Measurements from ENCODE around the gene GCLM. TPM values are rescaled to one million over a fixed set of nuclear protein-coding genes. Genes with fewer than 3 reads are reported as not detected.
"Not testable (repeated sequence)": the region's sequence is repeated elsewhere in the genome, so short reads cannot be mapped to it uniquely, and the experiment has no call there.

Gene GCLM
- total and polyA plus RNA-seq, 12 donors, result 3.9 to 81.3 (median 30.0) TPM

DNA sequence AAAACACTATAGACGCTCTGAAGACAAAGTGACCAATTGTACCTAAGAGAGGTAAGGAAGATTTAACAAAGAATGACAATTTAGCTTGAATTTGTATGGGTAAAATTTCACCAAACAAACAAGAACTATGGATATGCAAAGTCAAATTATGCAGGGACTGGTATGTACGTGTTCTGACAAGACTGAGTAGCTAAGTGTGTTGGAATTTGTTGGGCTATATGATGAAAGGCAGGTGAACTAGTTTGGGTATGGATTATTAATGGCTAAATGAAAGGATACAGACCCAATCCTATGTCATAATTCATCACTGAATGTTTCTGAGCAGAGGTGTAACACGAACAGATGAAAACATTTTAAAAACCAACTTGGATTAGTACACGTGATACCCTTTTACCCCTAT is 37.9 kb downstream of the GCLM start:
- Histone ChIP-seq H3K4me1 (replicated peaks in 1 of 2) (peaks cover 0 to 4% of the 10 kb centered on the region in 2 donors), H3K36me3 (replicated peaks in 1 of 2) (peaks cover 0 to 76% of the 10 kb centered on the region in 2 donors), H3K9me3 (replicated peaks in 1 of 3) (no peaks in the 10 kb centered on the region), H3K27ac (no peak overlapping the region), H3K27me3 (no peaks in the 10 kb centered on the region), H3K4me3 (no peak overlapping the region)
- WGBS, 4 donors, result 67 to 79% (median 68%) methylated on average over 4 of the region's 4 CpGs
- TF ChIP-seq, protein P1, sequence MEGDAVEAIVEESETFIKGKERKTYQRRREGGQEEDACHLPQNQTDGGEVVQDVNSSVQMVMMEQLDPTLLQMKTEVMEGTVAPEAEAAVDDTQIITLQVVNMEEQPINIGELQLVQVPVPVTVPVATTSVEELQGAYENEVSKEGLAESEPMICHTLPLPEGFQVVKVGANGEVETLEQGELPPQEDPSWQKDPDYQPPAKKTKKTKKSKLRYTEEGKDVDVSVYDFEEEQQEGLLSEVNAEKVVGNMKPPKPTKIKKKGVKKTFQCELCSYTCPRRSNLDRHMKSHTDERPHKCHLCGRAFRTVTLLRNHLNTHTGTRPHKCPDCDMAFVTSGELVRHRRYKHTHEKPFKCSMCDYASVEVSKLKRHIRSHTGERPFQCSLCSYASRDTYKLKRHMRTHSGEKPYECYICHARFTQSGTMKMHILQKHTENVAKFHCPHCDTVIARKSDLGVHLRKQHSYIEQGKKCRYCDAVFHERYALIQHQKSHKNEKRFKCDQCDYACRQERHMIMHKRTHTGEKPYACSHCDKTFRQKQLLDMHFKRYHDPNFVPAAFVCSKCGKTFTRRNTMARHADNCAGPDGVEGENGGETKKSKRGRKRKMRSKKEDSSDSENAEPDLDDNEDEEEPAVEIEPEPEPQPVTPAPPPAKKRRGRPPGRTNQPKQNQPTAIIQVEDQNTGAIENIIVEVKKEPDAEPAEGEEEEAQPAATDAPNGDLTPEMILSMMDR (IDR thresholded peaks at IDR 0.05), result no peak
- TF ChIP-seq POLR2A (IDR thresholded peaks at IDR 0.05), result no peak
- intact Hi-C loops (cut with DNase I), result no loop called here
- DNase-seq, result no peak

DNA sequence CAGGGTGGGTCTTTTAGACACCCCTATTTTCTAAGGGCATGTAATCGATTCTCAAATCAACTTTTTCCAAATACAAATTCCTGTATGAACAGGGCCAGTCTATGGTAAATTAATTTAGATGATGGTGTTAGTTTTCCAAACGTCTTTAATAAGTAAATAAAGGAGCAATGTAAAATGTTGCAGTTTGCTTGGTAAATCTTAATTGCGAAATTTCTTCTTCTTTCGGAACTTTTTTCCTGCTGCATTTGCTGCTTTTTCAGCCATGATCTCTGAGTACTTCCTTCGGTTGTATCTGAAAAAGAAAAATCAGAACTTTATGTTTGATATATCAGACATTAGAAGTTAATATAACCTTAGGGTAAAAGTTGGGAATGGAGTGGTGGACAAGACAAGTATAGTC is 39.6 kb downstream of the GCLM start:
- WGBS, 4 donors, result 87 to 89% (median 89%) methylated on average over 5 of the region's 5 CpGs
- no peak overlapping the region for H3K4me3 ChIP-seq
- H3K9me3 ChIP-seq (replicated peaks in 1 of 3), result no peaks in the 10 kb centered on the region
- no peaks in the 10 kb centered on the region for H3K27me3 ChIP-seq
- H3K36me3 ChIP-seq (replicated peaks in 1 of 2), result peaks cover 0 to 66% of the 10 kb centered on the region in 2 donors
- H3K27ac ChIP-seq, result no peak overlapping the region
- intact Hi-C loops (cut with DNase I), result no loop called here
- no peaks in the 10 kb centered on the region for H3K4me1 ChIP-seq (replicated peaks in 1 of 2)
- TF ChIP-seq, protein P1 (IDR thresholded peaks at IDR 0.05), result no peak
- no peak for DNase-seq

DNA sequence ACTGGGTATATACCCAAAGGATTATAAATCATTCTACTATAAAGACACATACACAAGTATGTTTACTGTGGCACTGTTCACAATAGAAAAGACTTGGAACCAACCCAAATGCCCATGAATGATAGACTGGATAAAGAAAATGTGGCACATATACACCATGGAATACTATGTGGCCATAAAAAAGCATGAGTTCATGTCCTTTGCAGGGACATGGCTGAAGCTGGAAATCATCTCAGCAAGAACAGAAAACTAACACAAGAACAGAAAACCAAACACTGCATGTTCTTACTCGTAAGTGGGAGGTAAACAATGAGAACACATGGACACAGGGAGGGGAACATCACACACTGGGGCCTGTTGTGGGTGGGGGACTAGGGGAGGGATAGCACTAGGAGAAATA is 40.7 kb downstream of the GCLM start:
- WGBS, 4 donors, result 98 to 100% (median 100%) methylated on average over 1 of the region's 1 CpG
- H3K27me3 ChIP-seq; DNase-seq; H3K27ac ChIP-seq; H3K4me3 ChIP-seq; H3K9me3 ChIP-seq (replicated peaks in 1 of 3); intact Hi-C loops (cut with DNase I); H3K4me1 ChIP-seq (replicated peaks in 1 of 2): not testable (repeated sequence)
- H3K36me3 ChIP-seq (replicated peaks in 1 of 2), result peaks cover 0 to 55% of the 10 kb centered on the region in 2 donors

DNA sequence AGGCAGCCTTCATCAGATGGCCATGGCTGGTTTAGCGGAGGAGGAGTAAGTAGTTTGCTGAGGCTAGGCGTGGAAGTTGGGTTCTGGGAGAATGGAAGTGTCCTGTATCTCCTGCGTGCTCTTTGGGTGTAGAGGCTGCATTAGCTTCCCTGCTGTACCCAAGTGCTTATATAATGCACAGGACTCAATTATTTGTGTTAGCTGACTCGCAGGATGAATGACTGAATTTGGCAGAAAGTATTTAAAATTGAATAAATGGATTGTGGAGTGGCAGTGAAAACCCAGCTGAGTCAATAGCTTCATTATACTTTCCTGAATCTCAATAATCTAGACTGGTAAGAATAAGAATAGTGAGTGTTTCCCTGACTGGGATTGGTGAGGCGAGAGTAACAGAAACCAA is 44.0 kb downstream of the GCLM start:
- TF ChIP-seq, protein P1 (IDR thresholded peaks at IDR 0.05), result no peak
- no peak for TF ChIP-seq POLR2A (IDR thresholded peaks at IDR 0.05)
- intact Hi-C loops (cut with DNase I), result no loop called here
- Histone ChIP-seq H3K9me3 (replicated peaks in 1 of 3) (no peaks in the 10 kb centered on the region), H3K36me3 (replicated peaks in 1 of 2) (peaks cover 0 to 22% of the 10 kb centered on the region in 2 donors), H3K4me3 (no peak overlapping the region), H3K4me1 (replicated peaks in 1 of 2) (no peaks in the 10 kb centered on the region), H3K27ac (no peak overlapping the region), H3K27me3 (no peaks in the 10 kb centered on the region)
- no peak for DNase-seq
- WGBS, 4 donors, result 91 to 94% (median 92%) methylated on average over 5 of the region's 5 CpGs

DNA sequence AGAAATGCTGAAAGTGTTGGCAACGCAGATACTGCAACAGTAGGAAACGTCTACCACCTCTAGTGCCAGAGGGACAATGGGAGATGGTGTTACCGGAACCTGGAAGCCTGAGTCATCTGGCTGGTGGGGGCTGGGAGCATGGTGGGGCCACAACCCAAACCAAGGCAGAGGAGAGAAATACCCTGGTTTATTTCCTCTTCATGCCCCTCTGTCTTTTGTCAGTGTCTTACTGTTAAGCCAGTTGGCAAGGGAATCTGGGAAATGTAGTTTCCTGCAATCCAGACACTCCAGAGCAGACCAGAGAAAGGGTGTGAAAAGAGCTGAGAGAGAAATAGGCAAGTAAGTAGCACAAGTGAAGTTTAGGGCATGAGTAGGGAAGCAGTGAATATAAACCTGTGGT is 45.1 kb downstream of the GCLM start:
- Histone ChIP-seq H3K4me3 (no peak overlapping the region), H3K9me3 (replicated peaks in 1 of 3) (no peaks in the 10 kb centered on the region), H3K27ac (no peak overlapping the region), H3K4me1 (replicated peaks in 1 of 2) (no peaks in the 10 kb centered on the region), H3K27me3 (no peaks in the 10 kb centered on the region), H3K36me3 (replicated peaks in 1 of 2) (peaks cover 0 to 11% of the 10 kb centered on the region in 2 donors)
- DNase-seq, result no peak
- no peak for TF ChIP-seq POLR2A (IDR thresholded peaks at IDR 0.05)
- TF ChIP-seq, protein P1 (IDR thresholded peaks at IDR 0.05), result no peak
- WGBS, 4 donors, result 55 to 81% (median 66%) methylated on average over 3 of the region's 3 CpGs
- intact Hi-C loops (cut with DNase I), result no loop called here

DNA sequence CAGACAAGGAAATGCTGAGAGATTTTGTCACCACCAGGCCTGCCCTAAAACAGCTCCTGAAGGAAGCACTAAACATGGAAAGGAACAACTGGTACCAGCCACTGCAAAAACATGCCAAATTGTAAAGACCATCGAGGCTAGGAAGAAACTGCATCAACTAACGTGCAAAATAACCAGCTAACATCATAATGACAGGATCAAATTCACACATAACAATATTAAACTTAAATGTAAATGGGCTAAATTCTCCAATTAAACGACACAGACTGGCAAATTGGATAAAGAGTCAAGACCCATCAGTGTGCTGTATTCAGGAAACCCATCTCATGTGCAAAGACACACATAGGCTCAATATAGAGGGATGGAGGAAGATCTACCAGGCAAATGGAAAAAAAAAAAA is 51.6 kb downstream of the GCLM start:
- H3K27ac ChIP-seq; H3K4me1 ChIP-seq (replicated peaks in 1 of 2); H3K36me3 ChIP-seq (replicated peaks in 1 of 2); H3K27me3 ChIP-seq; H3K4me3 ChIP-seq; H3K9me3 ChIP-seq (replicated peaks in 1 of 3); intact Hi-C loops (cut with DNase I); DNase-seq: not testable (repeated sequence)
- 57 to 66% (median 65%) methylated on average over 2 to 3 of the region's 3 CpGs for WGBS, 4 donors

DNA sequence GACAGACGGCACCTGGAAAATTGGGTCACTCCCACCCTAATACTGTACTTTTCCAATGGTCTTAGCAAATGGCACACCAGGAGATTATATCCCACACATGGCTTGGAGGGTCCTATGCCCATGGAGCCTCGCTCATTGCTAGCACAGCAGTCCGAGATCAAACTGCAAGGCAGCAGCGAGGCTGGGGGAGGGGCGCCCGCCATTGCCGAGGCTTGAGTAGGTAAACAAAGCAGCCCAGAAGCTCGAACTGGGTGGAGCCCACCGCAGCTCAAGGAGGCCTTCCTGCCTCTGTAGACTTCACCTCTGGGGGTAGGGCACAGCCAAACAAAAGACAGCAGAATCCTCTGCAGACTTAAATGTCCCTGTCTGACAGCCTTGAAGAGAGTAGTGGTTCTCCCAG is 53.2 kb downstream of the GCLM start:
- H3K4me1 ChIP-seq (replicated peaks in 1 of 2); H3K27me3 ChIP-seq; H3K9me3 ChIP-seq (replicated peaks in 1 of 3); H3K27ac ChIP-seq; H3K36me3 ChIP-seq (replicated peaks in 1 of 2); intact Hi-C loops (cut with DNase I); H3K4me3 ChIP-seq; DNase-seq: not testable (repeated sequence)
- WGBS, 4 donors, result 64 to 87% (median 84%) methylated on average over 3 to 8 of the region's 9 CpGs; no CpG with 5 or more reads in 1 of the 4 donors

Data from adrenal gland (tissue), 12 donors.